Neural progenitor cell (in vitro differentiated cells): Measurements from ENCODE around the gene C11orf52. TPM values are rescaled to one million over a fixed set of nuclear protein-coding genes. Genes with fewer than 3 reads are reported as not detected.

ENCODE experiments used
- DNase-seq: peaks from one replicate; pipeline ENCODE4 v3.0.0-alpha.2; 2016; ENCODE audit warnings: low spot score
- H2AFZ ChIP-seq: fragments of 200-600 bp; sonication (generic); replicated peaks from 2 replicates; pipeline ENCODE4 v1.6.1; 2016; ENCODE audit warnings: antibody characterized with exemption
- H3F3A ChIP-seq: fragments of 200-600 bp; sonication (generic); 2 replicates; pipeline ENCODE4 v1.6.1; 2016; ENCODE audit warnings: antibody characterized with exemption, low read depth
- H3K27ac ChIP-seq: fragments of 200-600 bp; sonication (generic); 2 replicates; pipeline ENCODE4 v1.5.1; 2016; ENCODE audit warnings: mild to moderate bottlenecking
- H3K27me3 ChIP-seq: fragments of 200-600 bp; sonication (generic); 2 replicates; pipeline ENCODE4 v1.6.1; 2016; ENCODE audit warnings: mild to moderate bottlenecking, moderate library complexity
- H3K36me3 ChIP-seq: fragments of 200-600 bp; sonication (generic); 2 replicates; pipeline ENCODE4 v1.5.1; 2016
- H3K4me1 ChIP-seq: fragments of 200-600 bp; sonication (generic); 2 replicates; pipeline ENCODE4 v1.6.1; 2016; ENCODE audit warnings: mixed run types
- H3K4me2 ChIP-seq: fragments of 200-600 bp; sonication (generic); 2 replicates; pipeline ENCODE4 v1.6.1; 2016
- H3K4me3 ChIP-seq: fragments of 200-600 bp; sonication (generic); 2 replicates; pipeline ENCODE4 v1.5.1; 2016
- H3K79me2 ChIP-seq: fragments of 200-600 bp; sonication (generic); 2 replicates; pipeline ENCODE4 v1.6.1; 2016; ENCODE audit warnings: low read depth
- H3K9ac ChIP-seq: fragments of 200-600 bp; sonication (generic); 2 replicates; pipeline ENCODE4 v1.6.1; 2016
- H3K9me3 ChIP-seq: fragments of 200-600 bp; sonication (generic); 2 replicates; pipeline ENCODE4 v1.5.1; 2016; ENCODE audit warnings: low read depth
- H4K20me1 ChIP-seq: fragments of 200-600 bp; sonication (generic); 2 replicates; pipeline ENCODE4 v1.6.1; 2016; ENCODE audit warnings: low read depth
- H3K27ac Mint-ChIP-seq: 3 replicates; pipeline ENCODE4 v1.8.0; 2021; ENCODE audit warnings: mixed read lengths
- H3K27me3 Mint-ChIP-seq: 2 replicates; pipeline ENCODE4 v1.8.0; 2022; ENCODE audit warnings: low read depth, mild to moderate bottlenecking, inconsistent platforms, moderate library complexity, mixed read lengths; ENCODE audit not compliant: insufficient read depth
- H3K36me3 Mint-ChIP-seq: 3 replicates; pipeline ENCODE4 v1.8.0; 2021; ENCODE audit warnings: mixed read lengths
- H3K4me1 Mint-ChIP-seq: 3 replicates; pipeline ENCODE4 v1.8.0; 2021; ENCODE audit warnings: mixed read lengths
- H3K4me3 Mint-ChIP-seq: 3 replicates; pipeline ENCODE4 v1.8.0; 2021; ENCODE audit warnings: mild to moderate bottlenecking, moderate library complexity, mixed read lengths
- H3K9me3 Mint-ChIP-seq: 3 replicates; pipeline ENCODE4 v1.8.0; 2020; ENCODE audit warnings: mixed read lengths
- CTCF ChIP-seq: fragments of 200-600 bp; sonication (generic); IDR thresholded peaks from 2 replicates; pipeline ENCODE4 v1.5.1; 2017; ENCODE audit warnings: antibody characterized with exemption, mild to moderate bottlenecking
- EZH2 ChIP-seq: fragments of 200-600 bp; sonication (generic); IDR thresholded peaks from 2 replicates; pipeline ENCODE4 v1.6.1; 2017; ENCODE audit warnings: antibody characterized with exemption, mild to moderate bottlenecking, moderate library complexity
- EZH2phosphoT487 ChIP-seq: fragments of 200-600 bp; sonication (generic); IDR thresholded peaks from 2 replicates; pipeline ENCODE4 v1.6.1; 2017; ENCODE audit warnings: antibody characterized with exemption
- total RNA-seq: library from RNA; depleted of rRNA; stranded (reverse); fragments of >200 nt; gene quantifications from 2 replicates; pipeline ENCODE4 v1.2.3, GENCODE V29; 2015; ENCODE audit warnings: low replicate concordance

The C11orf52 gene
- total RNA-seq, 1 donor from 2014 or later, result not detected

DNA sequence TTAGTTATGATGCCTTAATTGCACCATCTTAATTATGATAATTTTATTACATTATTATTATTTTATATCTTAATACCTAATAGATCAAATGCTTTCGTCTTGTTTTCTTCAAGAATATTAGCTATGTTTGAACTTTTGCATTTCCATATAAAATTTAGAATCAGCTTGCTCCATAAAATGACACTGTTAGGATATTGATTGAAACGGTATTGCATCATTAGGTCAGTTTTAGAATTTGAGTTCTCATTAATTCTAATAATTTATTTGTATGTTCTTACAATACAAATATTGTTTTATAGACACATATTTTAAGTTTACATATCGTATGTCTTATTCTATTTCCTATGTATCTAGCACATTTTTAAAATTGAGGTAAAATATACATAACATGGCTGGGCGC is 32.7 kb upstream of the C11orf52 start:
- Histone ChIP-seq H3K4me2 (no peak overlapping the region), H3K4me1 (no peaks in the 10 kb centered on the region), H3K79me2 (no peaks in the 10 kb centered on the region), H3K9ac (no peak overlapping the region), H2AFZ (no peak overlapping the region), H3K4me3 (no peak overlapping the region), H3F3A (no peaks in the 10 kb centered on the region), H3K9me3 (no peaks in the 10 kb centered on the region), H3K27ac (no peak overlapping the region), H3K36me3 (no peaks in the 10 kb centered on the region), H4K20me1 (no peaks in the 10 kb centered on the region), H3K27me3 (no peaks in the 10 kb centered on the region)
- Mint-ChIP-seq H3K9me3 (no peaks in the 10 kb centered on the region), H3K4me1 (no peaks in the 10 kb centered on the region), H3K27me3 (peaks cover 2% of the 10 kb centered on the region), H3K4me3 (no peak overlapping the region), H3K36me3 (peaks cover 2% of the 10 kb centered on the region), H3K27ac (no peak overlapping the region)
- no peak for TF ChIP-seq EZH2phosphoT487
- TF ChIP-seq EZH2, result no peak
- TF ChIP-seq CTCF, result no peak
- no peak for DNase-seq

- Mint-ChIP-seq H3K9me3 (no peaks in the 10 kb centered on the region), H3K27ac (no peak overlapping the region), H3K36me3 (peaks cover 2% of the 10 kb centered on the region), H3K27me3 (peaks cover 2% of the 10 kb centered on the region), H3K4me3 (no peak overlapping the region), H3K4me1 (no peaks in the 10 kb centered on the region)
- Histone ChIP-seq H3K79me2 (no peaks in the 10 kb centered on the region), H3K4me1 (no peaks in the 10 kb centered on the region), H3K4me3 (no peak overlapping the region), H3K9me3 (no peaks in the 10 kb centered on the region), H3K4me2 (no peak overlapping the region), H2AFZ (no peak overlapping the region), H3K36me3 (no peaks in the 10 kb centered on the region), H4K20me1 (no peaks in the 10 kb centered on the region), H3F3A (no peaks in the 10 kb centered on the region), H3K9ac (no peak overlapping the region), H3K27me3 (no peaks in the 10 kb centered on the region), H3K27ac (no peak overlapping the region)
- TF ChIP-seq EZH2 (no peak), CTCF (no peak), EZH2phosphoT487 (no peak)
- no peak for DNase-seq
These were observed 31.9 kb upstream of the C11orf52 start for GRCh38 chr11:111886844-111887243.

GRCh38 chr11:111905411-111905810 is 13.3 kb upstream of the C11orf52 start:
- Histone ChIP-seq H3K9me3 (no peaks in the 10 kb centered on the region), H4K20me1 (no peaks in the 10 kb centered on the region), H3K27ac (no peak overlapping the region), H3K4me2 (no peak overlapping the region), H3K9ac (no peak overlapping the region), H3K4me1 (no peaks in the 10 kb centered on the region), H3K36me3 (no peaks in the 10 kb centered on the region), H3K4me3 (no peak overlapping the region), H3F3A (no peaks in the 10 kb centered on the region), H3K27me3 (no peaks in the 10 kb centered on the region), H3K79me2 (no peaks in the 10 kb centered on the region), H2AFZ (no peak overlapping the region)
- H3K27me3 Mint-ChIP-seq, result no peaks in the 10 kb centered on the region
- DNase-seq, result no peak
- H3K9me3 Mint-ChIP-seq, result no peaks in the 10 kb centered on the region
- TF ChIP-seq EZH2 (no peak), EZH2phosphoT487 (no peak), CTCF (no peak)
- H3K4me1 Mint-ChIP-seq, result no peaks in the 10 kb centered on the region
- H3K36me3 Mint-ChIP-seq, result no peaks in the 10 kb centered on the region
- no peak overlapping the region for H3K27ac Mint-ChIP-seq
- no peak overlapping the region for H3K4me3 Mint-ChIP-seq

- Histone ChIP-seq H2AFZ (no peak overlapping the region), H3F3A (no peaks in the 10 kb centered on the region), H3K4me3 (no peak overlapping the region), H3K9me3 (no peaks in the 10 kb centered on the region), H3K4me1 (no peaks in the 10 kb centered on the region), H4K20me1 (no peaks in the 10 kb centered on the region), H3K27ac (no peak overlapping the region), H3K4me2 (no peak overlapping the region), H3K27me3 (no peaks in the 10 kb centered on the region), H3K9ac (no peak overlapping the region), H3K79me2 (no peaks in the 10 kb centered on the region), H3K36me3 (no peaks in the 10 kb centered on the region)
- TF ChIP-seq EZH2phosphoT487, result no peak
- no peak for TF ChIP-seq EZH2
- TF ChIP-seq CTCF, result no peak
- Mint-ChIP-seq H3K4me1 (peaks cover 8% of the 10 kb centered on the region), H3K4me3 (no peak overlapping the region), H3K9me3 (no peaks in the 10 kb centered on the region), H3K36me3 (no peaks in the 10 kb centered on the region), H3K27ac (no peak overlapping the region), H3K27me3 (no peaks in the 10 kb centered on the region)
- DNase-seq, result no peak
These were observed 12.0 kb upstream of the C11orf52 start for GRCh38 chr11:111906680-111907079.
